Measurements from ENCODE around the gene PTCH1.

DNA sequence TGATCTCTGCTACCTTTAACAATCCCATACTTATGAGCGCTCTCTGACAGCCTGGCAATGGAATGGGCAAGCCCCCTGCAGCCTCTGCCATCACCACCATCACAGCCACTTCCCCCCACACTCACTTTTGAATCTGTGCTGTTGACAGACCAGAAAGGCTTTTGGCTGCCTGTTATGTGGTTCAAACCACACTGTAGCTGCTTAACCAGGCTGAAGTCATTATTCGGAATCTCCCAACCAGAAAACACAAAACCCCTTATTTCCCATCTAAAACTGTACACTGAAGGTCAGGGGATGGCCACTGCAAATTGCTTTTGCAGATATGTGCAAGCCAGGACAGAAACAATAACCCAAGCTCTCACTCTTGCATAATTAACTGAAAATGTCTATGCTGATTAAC, 35.8 kb downstream of the PTCH1 start:
- TF ChIP-seq, protein P1, sequence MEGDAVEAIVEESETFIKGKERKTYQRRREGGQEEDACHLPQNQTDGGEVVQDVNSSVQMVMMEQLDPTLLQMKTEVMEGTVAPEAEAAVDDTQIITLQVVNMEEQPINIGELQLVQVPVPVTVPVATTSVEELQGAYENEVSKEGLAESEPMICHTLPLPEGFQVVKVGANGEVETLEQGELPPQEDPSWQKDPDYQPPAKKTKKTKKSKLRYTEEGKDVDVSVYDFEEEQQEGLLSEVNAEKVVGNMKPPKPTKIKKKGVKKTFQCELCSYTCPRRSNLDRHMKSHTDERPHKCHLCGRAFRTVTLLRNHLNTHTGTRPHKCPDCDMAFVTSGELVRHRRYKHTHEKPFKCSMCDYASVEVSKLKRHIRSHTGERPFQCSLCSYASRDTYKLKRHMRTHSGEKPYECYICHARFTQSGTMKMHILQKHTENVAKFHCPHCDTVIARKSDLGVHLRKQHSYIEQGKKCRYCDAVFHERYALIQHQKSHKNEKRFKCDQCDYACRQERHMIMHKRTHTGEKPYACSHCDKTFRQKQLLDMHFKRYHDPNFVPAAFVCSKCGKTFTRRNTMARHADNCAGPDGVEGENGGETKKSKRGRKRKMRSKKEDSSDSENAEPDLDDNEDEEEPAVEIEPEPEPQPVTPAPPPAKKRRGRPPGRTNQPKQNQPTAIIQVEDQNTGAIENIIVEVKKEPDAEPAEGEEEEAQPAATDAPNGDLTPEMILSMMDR (conservative IDR thresholded peaks at IDR 0.05) = no peak
- no peak for TF ChIP-seq EZH2 (IDR thresholded peaks at IDR 0.05; ENCODE audit: low read depth)

Data from PC-9 (cell line).